Anterior cingulate cortex (tissue), 58 donors: ENCODE results near the gene RALGPS2.
A peak's percentile ranks its signal among the peaks of the same experiment; 100 is the strongest.
"Not testable (repeated sequence)": the region's sequence is repeated elsewhere in the genome, so short reads cannot be mapped to it uniquely, and the experiment has no call there.

Source experiments
- DNase-seq, 58 donors: peaks; one replicate each; lab custom pipeline; 2025; lab: John Stamatoyannopoulos, UW

The RALGPS2 gene

DNA sequence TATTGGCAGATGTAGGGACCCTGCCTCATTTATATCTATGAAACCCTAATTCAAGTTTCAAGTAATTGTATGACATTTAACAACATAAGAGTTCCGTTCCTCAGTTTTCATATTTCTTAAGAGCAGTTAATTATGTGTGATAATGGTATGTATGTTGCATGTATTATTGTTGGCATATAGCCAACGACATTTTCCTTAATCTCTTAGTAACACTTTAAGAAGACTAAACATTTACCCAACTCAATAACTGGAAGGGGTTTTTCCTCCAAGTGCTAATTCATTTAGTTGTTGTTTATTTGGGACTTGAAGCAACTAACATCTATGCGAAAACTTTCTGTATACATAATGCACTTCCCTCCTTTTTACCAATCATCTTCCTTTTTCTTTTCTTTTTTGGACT, 1.5 kb upstream of the RALGPS2 start:
- no peak for DNase-seq

DNA sequence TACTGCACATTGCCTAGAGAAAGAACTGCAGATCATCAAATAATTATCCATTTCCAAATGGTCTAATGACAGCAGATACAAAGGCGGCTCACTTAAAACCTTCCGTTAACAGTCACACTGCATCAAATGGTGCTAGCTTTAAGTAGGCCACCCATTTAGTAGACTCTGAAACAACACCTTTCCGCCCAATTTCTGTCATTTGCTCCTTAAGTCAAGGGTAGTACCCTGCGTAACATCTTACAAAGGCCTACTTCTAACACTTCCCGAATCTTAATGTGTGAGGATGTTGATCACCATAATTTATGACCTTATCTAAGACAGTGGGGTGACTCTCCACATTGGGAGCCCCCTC, 692 bp upstream of the RALGPS2 start:
- no peak for DNase-seq

DNA sequence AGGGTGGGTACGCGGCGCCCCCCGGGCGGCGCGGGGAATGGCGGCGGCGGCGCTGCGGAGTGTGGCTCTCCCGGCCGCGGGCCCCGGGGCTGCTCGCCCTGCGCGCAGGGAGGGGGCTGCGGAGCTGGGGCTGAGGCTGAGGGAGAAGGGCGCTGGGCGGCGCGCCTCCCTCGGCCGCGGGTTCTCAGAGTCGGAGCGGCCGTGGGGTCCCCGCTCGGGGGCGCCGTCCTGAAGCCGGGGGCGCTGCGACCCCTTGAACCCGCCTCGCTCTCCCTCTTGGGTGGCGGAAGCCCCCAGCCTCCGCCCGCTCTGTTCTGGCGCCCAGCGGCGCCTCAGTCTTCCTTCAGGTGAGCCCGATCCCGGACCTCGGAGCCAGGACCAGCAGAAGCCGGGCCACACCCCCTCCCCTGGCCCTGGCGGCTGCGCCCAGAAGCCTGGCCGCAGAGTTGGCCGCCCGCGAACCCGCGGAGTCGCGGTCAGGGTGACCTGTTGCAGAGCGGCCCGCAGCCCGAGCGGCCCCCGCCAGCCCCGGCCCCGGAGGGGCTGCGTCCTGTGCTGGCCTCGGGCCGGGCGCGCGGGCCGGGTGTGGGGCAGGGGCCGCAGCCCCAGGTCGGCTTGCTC, 532 bp downstream of the RALGPS2 start:
- DNase-seq, result peak in 31 of 58 donors; percentile 2 to 60 (median 33)

GRCh38 chr1:178726087-178726517, 1.1 kb downstream of the RALGPS2 start:
- DNase-seq, result peak in 49 of 58 donors; percentile 4 to 57 (median 23)

DNA sequence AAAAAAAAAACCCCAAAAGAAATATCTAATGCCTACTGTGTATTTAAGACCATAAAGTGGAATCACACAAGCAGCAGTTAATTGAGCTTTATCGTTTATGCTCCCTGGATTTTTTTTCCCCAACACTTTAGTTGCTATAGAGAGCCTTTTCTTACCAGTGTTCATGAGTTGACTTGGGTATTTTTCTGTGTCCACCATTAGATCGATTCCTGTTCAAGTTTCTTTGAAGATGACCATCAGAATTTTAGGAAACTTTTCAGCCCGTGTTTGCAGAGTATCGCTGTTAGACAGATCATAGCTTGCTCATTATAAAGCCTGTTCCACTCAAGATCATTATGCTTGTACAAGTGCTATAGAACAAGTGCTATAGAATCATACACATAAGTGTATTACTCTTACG, 1.5 kb downstream of the RALGPS2 start:
- DNase-seq, result no peak

- no peak for DNase-seq
These were observed 2.2 kb downstream of the RALGPS2 start for GRCh38 chr1:178727014-178727895.

DNA sequence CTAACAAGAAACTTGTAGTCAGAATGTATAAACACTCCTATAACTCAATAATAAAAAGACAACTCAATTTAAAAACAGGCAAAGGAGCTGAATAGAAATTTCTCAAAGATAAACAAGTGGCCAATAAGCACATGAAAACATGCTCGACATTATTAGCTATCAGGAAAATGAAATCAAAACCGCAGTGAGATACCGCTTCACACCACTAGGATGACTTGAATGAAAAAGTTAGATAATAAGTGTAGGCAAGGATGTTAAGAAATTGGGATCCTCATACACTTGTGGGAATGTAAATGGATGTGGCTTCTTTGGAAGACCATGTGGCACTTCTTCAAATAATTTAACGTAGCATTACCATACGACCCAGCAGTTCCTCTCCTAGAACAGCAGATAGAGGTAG, 8.9 kb downstream of the RALGPS2 start:
- DNase-seq, result no peak

- DNase-seq, result no peak
These were observed 13.7 kb downstream of the RALGPS2 start for GRCh38 chr1:178738780-178739179.

DNA sequence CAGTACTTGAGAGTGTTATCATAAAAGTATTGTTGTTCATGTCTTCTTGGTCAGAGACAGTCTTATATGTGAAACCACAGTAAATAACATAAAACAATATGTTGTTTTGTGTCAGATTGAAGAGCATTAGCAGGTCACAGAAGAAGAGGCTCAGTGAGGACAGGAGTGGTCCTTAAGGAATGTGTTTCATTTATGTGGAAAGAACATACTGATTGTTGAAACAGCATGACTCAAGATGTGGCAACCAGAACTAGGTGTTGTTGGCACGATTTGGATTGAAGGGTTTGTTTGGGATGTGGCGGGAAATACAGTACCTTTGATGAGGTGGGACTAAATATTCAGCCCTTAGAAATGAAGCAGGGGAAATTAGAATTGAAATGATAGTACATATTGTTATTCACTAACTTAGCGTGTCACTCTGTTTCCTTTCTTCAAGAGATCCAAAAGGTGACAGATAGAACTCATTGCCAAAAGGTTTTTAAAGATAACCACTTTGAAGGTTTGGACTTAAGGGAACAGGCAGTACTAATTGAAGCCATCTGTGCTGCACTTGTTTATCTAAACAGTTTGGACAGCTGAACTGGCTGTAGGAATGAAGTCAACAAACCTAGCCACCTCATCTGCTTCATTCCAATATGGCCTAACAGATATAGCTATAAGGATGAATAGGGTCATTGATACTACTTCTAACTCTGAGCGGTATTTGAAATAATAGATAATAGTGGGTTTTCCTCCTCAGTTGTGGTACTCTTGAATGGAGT, 14.4 kb downstream of the RALGPS2 start:
- DNase-seq, result no peak

DNA sequence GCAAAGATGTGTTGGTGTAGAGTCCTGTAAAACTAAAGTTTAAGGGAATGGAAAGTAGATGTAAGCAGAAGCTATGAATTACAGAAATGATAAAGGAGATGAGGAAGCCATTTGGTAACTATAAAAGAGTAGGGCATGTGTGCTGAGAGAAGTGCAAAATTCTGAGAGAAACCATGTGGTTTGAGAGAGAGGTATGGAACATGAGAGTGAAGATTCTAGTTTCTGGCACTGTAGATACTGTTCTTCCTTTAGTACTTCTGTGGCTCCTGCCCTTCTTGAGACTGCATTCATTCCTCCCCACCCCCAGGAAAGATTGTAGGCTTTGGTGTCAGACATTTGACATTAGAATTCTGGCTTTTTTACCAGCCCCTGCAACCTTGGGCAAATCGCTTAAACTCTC, 15.4 kb downstream of the RALGPS2 start:
- DNase-seq, result no peak

DNA sequence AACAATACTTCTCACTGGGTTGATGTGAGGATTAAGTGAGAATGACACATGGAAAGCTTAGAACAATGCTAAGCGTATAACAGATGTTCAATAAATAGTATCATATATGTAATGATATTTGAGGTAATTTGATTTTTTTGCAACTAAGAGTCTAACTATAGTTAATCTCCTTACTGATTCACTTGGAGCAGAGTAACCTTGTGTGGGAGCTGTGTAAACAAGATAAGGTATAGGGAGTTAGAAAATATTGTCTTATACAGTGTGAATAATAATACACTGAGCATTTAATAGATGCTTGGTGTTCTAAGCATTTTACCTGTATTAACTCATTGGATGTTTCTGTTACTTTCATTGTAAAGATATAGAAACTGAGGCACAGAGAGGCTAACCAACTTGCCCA, 15.9 kb downstream of the RALGPS2 start:
- DNase-seq, result no peak

- no peak for DNase-seq
These were observed 18.8 kb downstream of the RALGPS2 start for GRCh38 chr1:178743801-178744200.

- DNase-seq, result no peak
These were observed 20.2 kb downstream of the RALGPS2 start for GRCh38 chr1:178745260-178745659.

DNA sequence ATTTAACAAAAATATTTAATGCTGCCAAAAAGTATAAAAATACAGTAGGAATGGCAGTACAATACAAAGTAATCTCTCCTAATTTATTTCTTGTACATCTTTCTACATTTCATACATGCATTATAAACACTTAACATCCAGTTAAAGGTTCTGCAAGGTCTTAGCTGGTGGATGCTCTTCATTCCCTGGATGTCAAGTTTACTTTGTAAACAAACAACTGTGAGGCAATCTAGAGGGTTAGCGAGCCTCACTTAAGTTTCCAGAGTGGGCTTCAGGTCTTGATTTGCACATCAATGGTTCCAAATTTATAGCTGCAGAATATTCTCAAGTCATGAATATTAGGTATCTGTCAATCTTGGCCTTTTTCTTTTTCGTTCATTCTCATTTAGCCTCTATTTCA, 21.3 kb downstream of the RALGPS2 start:
- DNase-seq, result no peak

GRCh38 chr1:178747361-178747760, 22.3 kb downstream of the RALGPS2 start:
- DNase-seq, result not testable (repeated sequence)

- DNase-seq, result no peak
These were observed 24.6 kb downstream of the RALGPS2 start for GRCh38 chr1:178749581-178750166.

DNA sequence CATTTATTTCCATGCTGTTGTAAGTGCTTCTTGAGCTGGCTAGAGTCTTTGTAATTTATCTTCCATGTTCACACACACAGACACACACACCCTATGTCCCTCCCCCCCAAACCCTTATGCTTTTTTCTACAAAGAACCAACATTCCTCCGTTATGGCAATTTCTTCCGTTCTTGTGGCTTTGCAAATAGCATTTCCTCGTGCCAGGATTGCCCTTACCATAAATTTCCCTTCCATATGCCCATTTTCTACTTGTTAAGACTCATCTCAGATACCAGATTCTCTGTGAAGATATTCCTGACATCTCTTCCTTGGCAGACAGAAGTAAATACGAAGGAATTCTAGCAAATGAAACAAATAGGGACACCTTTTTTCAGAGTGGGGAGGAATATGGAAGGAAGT, 26.0 kb downstream of the RALGPS2 start:
- DNase-seq, result peak in 1 of 58 donors; percentile 8

DNA sequence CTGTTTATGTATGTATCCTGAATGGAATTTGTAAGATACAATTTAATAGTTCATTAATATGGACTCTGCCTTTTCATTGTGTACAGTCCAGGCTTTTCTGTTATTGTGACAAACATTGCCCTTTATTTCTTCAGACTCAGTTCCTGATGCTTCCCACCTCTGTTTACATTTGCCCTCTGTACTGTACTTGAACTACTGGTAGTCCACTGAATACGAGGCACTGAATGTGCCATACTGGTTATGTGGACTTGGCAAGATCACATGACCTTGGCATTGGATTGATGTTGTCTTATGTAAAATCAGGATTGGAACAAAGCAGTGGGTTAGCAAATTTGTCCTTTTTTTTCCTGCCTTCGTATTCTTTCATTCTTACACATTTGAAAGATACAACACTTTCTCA, 27.8 kb downstream of the RALGPS2 start:
- no peak for DNase-seq

GRCh38 chr1:178754655-178755256, 29.7 kb downstream of the RALGPS2 start:
- not testable (repeated sequence) for DNase-seq

DNA sequence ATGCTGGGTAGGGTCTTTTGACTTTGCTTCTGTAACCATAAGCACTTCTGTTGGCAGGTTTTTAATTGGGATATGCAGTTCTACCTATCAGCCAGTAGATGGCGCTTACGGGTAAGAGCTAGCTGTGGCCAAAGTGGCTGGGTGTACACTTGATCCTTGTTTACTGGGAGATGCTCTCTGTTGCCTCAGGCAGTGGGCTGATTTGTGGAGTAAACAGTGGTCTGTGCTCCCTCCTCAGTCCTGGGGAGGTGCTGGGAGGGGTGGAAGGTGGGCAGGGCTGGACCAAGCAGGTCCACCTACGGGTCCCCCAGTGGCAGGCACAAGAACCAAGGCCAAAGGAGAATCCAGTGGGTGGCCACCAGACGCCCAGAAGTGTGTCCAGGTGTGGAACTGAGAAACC, 43.4 kb downstream of the RALGPS2 start:
- DNase-seq, result no peak

GRCh38 chr1:178772952-178773351, 47.9 kb downstream of the RALGPS2 start:
- no peak for DNase-seq
